Measurements from ENCODE around the gene APBA2.
"Not testable (repeated sequence)": the region's sequence is repeated elsewhere in the genome, so short reads cannot be mapped to it uniquely, and the experiment has no call there.

APBA2 gene

GRCh38 chr15:29045161-29045560 lies 159.4 kb downstream of the APBA2 start:
- not testable (repeated sequence) for DNase-seq

GRCh38 chr15:29045717-29046116 lies 159.9 kb downstream of the APBA2 start:
- DNase-seq, result peak in 1 of 2 donors; percentile 5

GRCh38 chr15:29046281-29046810 lies 160.6 kb downstream of the APBA2 start:
- no peak for DNase-seq

- no peak for DNase-seq
Observed at GRCh38 chr15:29046977-29047376, 161.2 kb downstream of the APBA2 start.

GRCh38 chr15:29048011-29048410 lies 162.2 kb downstream of the APBA2 start:
- DNase-seq, result no peak

GRCh38 chr15:29050870-29051269 lies 165.1 kb downstream of the APBA2 start:
- DNase-seq, result no peak

GRCh38 chr15:29051422-29051821 lies 165.6 kb downstream of the APBA2 start:
- DNase-seq, result no peak

GRCh38 chr15:29053006-29053405 lies 167.2 kb downstream of the APBA2 start:
- DNase-seq, result no peak

- DNase-seq, result no peak
Observed at GRCh38 chr15:29053661-29054131, 167.9 kb downstream of the APBA2 start.

- DNase-seq, result no peak
Observed at GRCh38 chr15:29054171-29055045, 168.6 kb downstream of the APBA2 start.

GRCh38 chr15:29055876-29056275 lies 170.1 kb downstream of the APBA2 start:
- no peak for DNase-seq

GRCh38 chr15:29056839-29057450 lies 171.2 kb downstream of the APBA2 start:
- DNase-seq, result no peak

- DNase-seq, result no peak
Observed at GRCh38 chr15:29057856-29058255, 172.1 kb downstream of the APBA2 start.

- no peak for DNase-seq
Observed at GRCh38 chr15:29058903-29059539, 173.2 kb downstream of the APBA2 start.

- DNase-seq, result no peak
Observed at GRCh38 chr15:29059871-29060640, 174.3 kb downstream of the APBA2 start.

GRCh38 chr15:29061746-29062145 lies 176.0 kb downstream of the APBA2 start:
- DNase-seq, result no peak

GRCh38 chr15:29062179-29062591 lies 176.4 kb downstream of the APBA2 start:
- no peak for DNase-seq

GRCh38 chr15:29062626-29063025 lies 176.9 kb downstream of the APBA2 start:
- DNase-seq, result no peak

- no peak for DNase-seq
Observed at GRCh38 chr15:29063646-29064045, 177.9 kb downstream of the APBA2 start.

GRCh38 chr15:29064290-29064689 lies 178.5 kb downstream of the APBA2 start:
- no peak for DNase-seq

GRCh38 chr15:29064731-29065130 lies 179.0 kb downstream of the APBA2 start:
- DNase-seq, result no peak

GRCh38 chr15:29065571-29065970 lies 179.8 kb downstream of the APBA2 start:
- DNase-seq, result no peak

- no peak for DNase-seq
Observed at GRCh38 chr15:29066310-29066709, 180.5 kb downstream of the APBA2 start.

All from inflammatory macrophage treated with lipopolysaccharide for 1 hour (primary cell).